Neuronal stem cell (in vitro differentiated cells): Measurements from ENCODE around the gene GGTLC2.
"Not testable (repeated sequence)": the region's sequence is repeated elsewhere in the genome, so short reads cannot be mapped to it uniquely, and the experiment has no call there.

ENCODE experiments used
- DNase-seq: peaks from one replicate; pipeline ENCODE4 v3.0.0-alpha.2; 2013; ENCODE audit warnings: low spot score
- H2AFZ ChIP-seq: one replicate; pipeline ENCODE4 v1.6.1; 2013; ENCODE audit warnings: mild to moderate bottlenecking, low read length, inconsistent platforms
- H2AK5ac ChIP-seq: 2 replicates; pipeline ENCODE4 v1.6.1; 2013; ENCODE audit warnings: low read depth, mild to moderate bottlenecking, inconsistent platforms, low read length, moderate library complexity, mixed read lengths
- H2BK120ac ChIP-seq: 2 replicates; pipeline ENCODE4 v1.6.1; 2013; ENCODE audit warnings: low read depth, mild to moderate bottlenecking, inconsistent platforms, low read length, moderate library complexity, mixed read lengths
- H2BK12ac ChIP-seq: one replicate; pipeline ENCODE4 v1.6.1; 2013; ENCODE audit warnings: low read length, inconsistent platforms
- H2BK15ac ChIP-seq: 2 replicates; pipeline ENCODE4 v1.6.1; 2013; ENCODE audit warnings: mild to moderate bottlenecking, low read length, inconsistent platforms, mixed read lengths
- H2BK5ac ChIP-seq: one replicate; pipeline ENCODE4 v1.6.1; 2013; ENCODE audit warnings: inconsistent platforms, mild to moderate bottlenecking, low read length, moderate library complexity
- H3K14ac ChIP-seq: one replicate; pipeline ENCODE4 v1.6.1; 2013; ENCODE audit warnings: low read length, inconsistent platforms
- H3K18ac ChIP-seq: 2 replicates; pipeline ENCODE4 v1.6.1; 2013; ENCODE audit warnings: low read length, inconsistent platforms
- H3K23ac ChIP-seq: 2 replicates; pipeline ENCODE4 v1.6.1; 2013; ENCODE audit warnings: low read depth, mild to moderate bottlenecking, mixed read lengths, low read length, inconsistent platforms; ENCODE audit not compliant: poor library complexity
- H3K27ac ChIP-seq: replicated peaks from 3 replicates; pipeline ENCODE4 v1.5.1; 2013; ENCODE audit warnings: low read length, inconsistent platforms
- H3K27me3 ChIP-seq, 3 experiments: 2 replicates each; pipeline ENCODE4 v1.6.1; 2013; ENCODE audit warnings: low read length in 3 of 3, mild to moderate bottlenecking in 2 of 3, inconsistent platforms in 1 of 3, low read depth in 1 of 3, mixed read lengths in 1 of 3, moderate library complexity in 1 of 3; ENCODE audit not compliant: control insufficient read depth in 3 of 3, insufficient read depth in 3 of 3
- H3K36me3 ChIP-seq, 2 donors: replicated peaks in 1 of 2; 2 replicates each; pipeline ENCODE4 v1.6.1; 2013; ENCODE audit warnings: low read length in 2 of 2; ENCODE audit not compliant: control insufficient read depth in 2 of 2, insufficient read depth in 2 of 2
- H3K4ac ChIP-seq: 2 replicates; pipeline ENCODE4 v1.6.1; 2013; ENCODE audit warnings: inconsistent platforms, mild to moderate bottlenecking, low read length, moderate library complexity
- H3K4me1 ChIP-seq, 2 donors: 1 replicate in 1 of 2; 2 replicates in 1 of 2; pipeline ENCODE4 v1.6.1; 2013; ENCODE audit warnings: low read length in 2 of 2, low read depth in 1 of 2; ENCODE audit not compliant: control insufficient read depth in 2 of 2, insufficient read depth in 1 of 2
- H3K4me2 ChIP-seq: one replicate; pipeline ENCODE4 v1.6.1; 2013; ENCODE audit warnings: mild to moderate bottlenecking, low read length, inconsistent platforms; ENCODE audit not compliant: insufficient read depth, poor library complexity, severe bottlenecking
- H3K4me3 ChIP-seq, 2 donors: 2 replicates each; pipeline ENCODE4 v1.5.1; 2013; ENCODE audit warnings: low read length in 2 of 2, mild to moderate bottlenecking in 2 of 2, inconsistent platforms in 1 of 2, moderate library complexity in 1 of 2
- H3K79me1 ChIP-seq: one replicate; pipeline ENCODE4 v1.6.1; 2013; ENCODE audit warnings: low read depth, mild to moderate bottlenecking, inconsistent platforms, low read length, moderate library complexity
- H3K9ac ChIP-seq: one replicate; pipeline ENCODE4 v1.6.1; 2013; ENCODE audit warnings: mild to moderate bottlenecking, low read depth, low read length, inconsistent platforms; ENCODE audit not compliant: poor library complexity
- H3K9me3 ChIP-seq, 2 donors: replicated peaks in 1 of 2; 2 replicates each; pipeline versions ENCODE3 to v1.6.1; 2013; ENCODE audit warnings: low read length in 2 of 2, mild to moderate bottlenecking in 2 of 2, inconsistent platforms in 1 of 2, low read depth in 1 of 2, mixed read lengths in 1 of 2, moderate library complexity in 1 of 2; ENCODE audit not compliant: control insufficient read depth in 2 of 2, insufficient read depth in 1 of 2
- H4K8ac ChIP-seq: one replicate; pipeline ENCODE4 v1.6.1; 2013; ENCODE audit warnings: low read depth, mild to moderate bottlenecking, inconsistent platforms, low read length, moderate library complexity
- H4K91ac ChIP-seq: one replicate; pipeline ENCODE4 v1.6.1; 2013; ENCODE audit warnings: low read length, low read depth, mild to moderate bottlenecking, inconsistent platforms; ENCODE audit not compliant: poor library complexity
- WGBS, 2 donors: extraction: QIAGEN DNeasy Blood & Tissue Kit; methylation state at CpG; one replicate each; pipeline ENCODE4 v1.1.7; 2013; ENCODE audit warnings: missing lambda C conversion rate in 2 of 2, mixed read lengths in 1 of 2; ENCODE audit not compliant: insufficient read length in 2 of 2, insufficient replicate concordance in 1 of 2; ENCODE audit errors: extremely low coverage in 2 of 2; 5-methylcytosine and 5-hydroxymethylcytosine counted together

Gene GGTLC2

GRCh38 chr22:22636260-22636659, 8.2 kb upstream of the GGTLC2 start:
- H3K23ac ChIP-seq, H3K9ac ChIP-seq, H3K4me1 ChIP-seq, H3K36me3 ChIP-seq, H2BK12ac ChIP-seq, H3K27me3 ChIP-seq, H3K14ac ChIP-seq, H3K79me1 ChIP-seq, H3K9me3 ChIP-seq, H3K27ac ChIP-seq, H2BK5ac ChIP-seq, H2BK15ac ChIP-seq, H3K18ac ChIP-seq, H3K4me3 ChIP-seq, DNase-seq, H4K8ac ChIP-seq, H2BK120ac ChIP-seq, H2AK5ac ChIP-seq, H2AFZ ChIP-seq, H3K4me2 ChIP-seq, H3K4ac ChIP-seq, H4K91ac ChIP-seq: not testable (repeated sequence)
- WGBS, 2 donors, result no CpG with 5 or more reads among the region's 7 CpGs

- not testable (repeated sequence) for H3K27me3 ChIP-seq, H3K4me1 ChIP-seq, H3K18ac ChIP-seq, H2BK15ac ChIP-seq, H3K9ac ChIP-seq, H3K9me3 ChIP-seq, H3K23ac ChIP-seq, H3K14ac ChIP-seq, H3K4me2 ChIP-seq, H2AFZ ChIP-seq, H3K4ac ChIP-seq, H4K91ac ChIP-seq, H2AK5ac ChIP-seq, H3K36me3 ChIP-seq, H4K8ac ChIP-seq, H2BK120ac ChIP-seq, DNase-seq, H2BK5ac ChIP-seq, H3K4me3 ChIP-seq, H2BK12ac ChIP-seq, H3K79me1 ChIP-seq, H3K27ac ChIP-seq
- no CpG with 5 or more reads among the region's 17 CpGs for WGBS, 2 donors
Observed at GRCh38 chr22:22638313-22638712, 6.1 kb upstream of the GGTLC2 start.

GRCh38 chr22:22642255-22642654, 2.2 kb upstream of the GGTLC2 start:
- H3K23ac ChIP-seq, H3K4ac ChIP-seq, H2AFZ ChIP-seq, H3K27me3 ChIP-seq, H2BK120ac ChIP-seq, H2AK5ac ChIP-seq, H4K8ac ChIP-seq, H3K4me2 ChIP-seq, H2BK12ac ChIP-seq, H3K27ac ChIP-seq, H3K79me1 ChIP-seq, H3K9me3 ChIP-seq, H3K4me3 ChIP-seq, DNase-seq, H2BK5ac ChIP-seq, H2BK15ac ChIP-seq, H3K9ac ChIP-seq, H3K14ac ChIP-seq, H3K4me1 ChIP-seq, H3K18ac ChIP-seq, H3K36me3 ChIP-seq, H4K91ac ChIP-seq: not testable (repeated sequence)
- no CpG with 5 or more reads among the region's 10 CpGs for WGBS, 2 donors

- not testable (repeated sequence) for H2BK120ac ChIP-seq, H3K9me3 ChIP-seq, H3K4me3 ChIP-seq, H2BK5ac ChIP-seq, H2AFZ ChIP-seq, H3K27me3 ChIP-seq, H4K8ac ChIP-seq, H3K14ac ChIP-seq, H3K23ac ChIP-seq, H3K27ac ChIP-seq, H3K4me1 ChIP-seq, H2BK15ac ChIP-seq, H3K9ac ChIP-seq, H3K18ac ChIP-seq, H2AK5ac ChIP-seq, H3K36me3 ChIP-seq, DNase-seq, H3K4ac ChIP-seq, H3K79me1 ChIP-seq, H2BK12ac ChIP-seq, H4K91ac ChIP-seq, H3K4me2 ChIP-seq
- WGBS, 2 donors, result no CpG with 5 or more reads among the region's 4 CpGs
Observed at GRCh38 chr22:22645969-22646368, 1.6 kb downstream of the GGTLC2 start.
